ENCODE data around the gene GP1BB.
A peak's percentile ranks its signal among the peaks of the same experiment; 100 is the strongest.

GP1BB gene

GRCh38 chr22:19678949-19679521 is 44.3 kb upstream of the GP1BB start:
- TF ChIP-seq NFIC (IDR thresholded peaks at IDR 0.05) = no peak
- no peak for TF ChIP-seq TCF12 (IDR thresholded peaks at IDR 0.05; ENCODE audit: low read depth)
- TF ChIP-seq YY1 (IDR thresholded peaks at IDR 0.05; ENCODE audit: low read depth) = no peak
- no peak for TF ChIP-seq ZBTB7A (IDR thresholded peaks at IDR 0.05; ENCODE audit: low read depth)
- TF ChIP-seq MAX (IDR thresholded peaks at IDR 0.05) = no peak
- no peak for TF ChIP-seq CREB1 (IDR thresholded peaks at IDR 0.05; ENCODE audit: low read depth)
- no peak for TF ChIP-seq REST (IDR thresholded peaks at IDR 0.05; ENCODE audit: low read depth)
- TF ChIP-seq TEAD4 (IDR thresholded peaks at IDR 0.05) = no peak
- TF ChIP-seq TAF1 (IDR thresholded peaks at IDR 0.05; ENCODE audit: low read depth) = no peak
- TF ChIP-seq EP300 (IDR thresholded peaks at IDR 0.05; ENCODE audit: borderline replicate concordance) = no peak
- no peak for TF ChIP-seq USF1 (IDR thresholded peaks at IDR 0.05)
- TF ChIP-seq RAD21 (IDR thresholded peaks at IDR 0.05; ENCODE audit: low read depth) = no peak
- TF ChIP-seq FOXM1 (IDR thresholded peaks at IDR 0.05; ENCODE audit: borderline replicate concordance, low read depth) = no peak
- TF ChIP-seq EGR1 (IDR thresholded peaks at IDR 0.05) = no peak

GRCh38 chr22:19679522-19680101 is 43.7 kb upstream of the GP1BB start:
- TF ChIP-seq MAX (IDR thresholded peaks at IDR 0.05) (no peak), ZBTB7A (IDR thresholded peaks at IDR 0.05; ENCODE audit: low read depth) (no peak; the same call in 1 of the 2 replicates), TCF12 (IDR thresholded peaks at IDR 0.05; ENCODE audit: low read depth) (no peak), REST (IDR thresholded peaks at IDR 0.05; ENCODE audit: low read depth) (no peak), RAD21 (IDR thresholded peaks at IDR 0.05; ENCODE audit: low read depth) (peak; percentile 79), FOXM1 (IDR thresholded peaks at IDR 0.05; ENCODE audit: borderline replicate concordance, low read depth) (no peak), CREB1 (IDR thresholded peaks at IDR 0.05; ENCODE audit: low read depth) (no peak), USF1 (IDR thresholded peaks at IDR 0.05) (no peak)

GRCh38 chr22:19680287-19680881 is 43.0 kb upstream of the GP1BB start:
- TF ChIP-seq CEBPB (IDR thresholded peaks at IDR 0.05) (no peak), ZBTB7A (IDR thresholded peaks at IDR 0.05; ENCODE audit: low read depth) (no peak), EP300 (IDR thresholded peaks at IDR 0.05; ENCODE audit: borderline replicate concordance) (no peak), MAX (IDR thresholded peaks at IDR 0.05) (no peak), FOXM1 (IDR thresholded peaks at IDR 0.05; ENCODE audit: borderline replicate concordance, low read depth) (no peak), RAD21 (IDR thresholded peaks at IDR 0.05; ENCODE audit: low read depth) (no peak), TAF1 (IDR thresholded peaks at IDR 0.05; ENCODE audit: low read depth) (no peak), TEAD4 (IDR thresholded peaks at IDR 0.05) (no peak), TCF12 (IDR thresholded peaks at IDR 0.05; ENCODE audit: low read depth) (no peak), USF1 (IDR thresholded peaks at IDR 0.05) (no peak), CREB1 (IDR thresholded peaks at IDR 0.05; ENCODE audit: low read depth) (no peak), REST (IDR thresholded peaks at IDR 0.05; ENCODE audit: low read depth) (no peak), NFIC (IDR thresholded peaks at IDR 0.05) (no peak), EGR1 (IDR thresholded peaks at IDR 0.05) (no peak), YY1 (IDR thresholded peaks at IDR 0.05; ENCODE audit: low read depth) (no peak)
